GM12891 (cell line): ENCODE data around the gene KCNJ1.

ENCODE experiments used
- DNase-seq: peaks from one replicate; pipeline ENCODE4 v3.0.0; 2011; ENCODE audit warnings: low spot score; ENCODE audit not compliant: insufficient read length
- FAIRE-seq: peaks from 2 replicates; lab custom pipeline; 2011; peaks lifted over from hg19 to GRCh38; lab: Jason Lieb, UNC
- PAX5 ChIP-seq: IDR thresholded peaks from 2 replicates; pipeline ENCODE4 v1.6.1; 2011; ENCODE audit warnings: low read length, moderate library complexity, mild to moderate bottlenecking; ENCODE audit not compliant: insufficient read depth, severe bottlenecking
- POLR2A ChIP-seq: IDR thresholded peaks from 2 replicates; pipeline ENCODE4 v1.6.1; 2011; ENCODE audit warnings: low read depth, low read length, control low read depth
- POLR2AphosphoS5 ChIP-seq: IDR thresholded peaks from 2 replicates; pipeline ENCODE4 v1.6.1; 2011; ENCODE audit warnings: low read depth, low read length, control low read depth
- POU2F2 ChIP-seq: IDR thresholded peaks from 2 replicates; pipeline ENCODE4 v1.6.1; 2011; ENCODE audit warnings: low read depth, mild to moderate bottlenecking, control low read depth, low read length, moderate library complexity
- SPI1 ChIP-seq: IDR thresholded peaks from 2 replicates; pipeline ENCODE4 v1.6.1; 2011; ENCODE audit warnings: low read depth, low read length, control low read depth
- TAF1 ChIP-seq: IDR thresholded peaks from 2 replicates; pipeline ENCODE4 v1.6.1; 2011; ENCODE audit warnings: low read depth, low read length, control low read depth

The KCNJ1 gene

GRCh38 chr11:128839081-128839480 lies 28.0 kb downstream of the KCNJ1 start:
- DNase-seq (no peak), FAIRE-seq (no peak)
- TF ChIP-seq POLR2A (no peak), SPI1 (no peak), POU2F2 (no peak), TAF1 (no peak), PAX5 (no peak), POLR2AphosphoS5 (no peak)

GRCh38 chr11:128837627-128838026 lies 29.5 kb downstream of the KCNJ1 start:
- TF ChIP-seq TAF1 (no peak), SPI1 (no peak), POU2F2 (no peak), PAX5 (no peak), POLR2AphosphoS5 (no peak), POLR2A (no peak)
- peak; percentile 13 for FAIRE-seq

GRCh38 chr11:128835741-128836430 lies 31.2 kb downstream of the KCNJ1 start:
- FAIRE-seq (no peak), DNase-seq (no peak)
- TF ChIP-seq SPI1 = no peak

More at GRCh38 chr11:128837627-128838026, 29.5 kb downstream of the KCNJ1 start:
- no peak for DNase-seq

- FAIRE-seq (no peak), DNase-seq (no peak)
- no peak for TF ChIP-seq POLR2A
- TF ChIP-seq SPI1 = no peak
- no peak for TF ChIP-seq TAF1
- no peak for TF ChIP-seq POLR2AphosphoS5
Measured at GRCh38 chr11:128834157-128834556, 32.9 kb downstream of the KCNJ1 start.

GRCh38 chr11:128832121-128832497 lies 35.0 kb downstream of the KCNJ1 start:
- FAIRE-seq (peak; percentile 93), DNase-seq (no peak)
- TF ChIP-seq POLR2A (no peak), POU2F2 (0 out of 2 replicates have a peak, but pooled peaks have one; percentile 26), SPI1 (peak; percentile 88)

GRCh38 chr11:128831174-128832120 lies 35.6 kb downstream of the KCNJ1 start:
- peak; percentile 97 for FAIRE-seq
- no peak for TF ChIP-seq TAF1
- no peak for TF ChIP-seq PAX5
- TF ChIP-seq POLR2AphosphoS5 = no peak
- no peak for TF ChIP-seq POLR2A
- DNase-seq = peak; percentile 47

GRCh38 chr11:128830290-128831173 lies 36.6 kb downstream of the KCNJ1 start:
- DNase-seq (no peak), FAIRE-seq (peak; percentile 50)
- no peak for TF ChIP-seq POLR2A
- no peak for TF ChIP-seq PAX5
- no peak for TF ChIP-seq POU2F2
- TF ChIP-seq SPI1 = no peak
- no peak for TF ChIP-seq POLR2AphosphoS5
- TF ChIP-seq TAF1 = no peak

GRCh38 chr11:128828350-128828749 lies 38.7 kb downstream of the KCNJ1 start:
- no peak for FAIRE-seq
- TF ChIP-seq PAX5 (no peak), POLR2AphosphoS5 (no peak), POU2F2 (no peak), TAF1 (no peak), POLR2A (no peak), SPI1 (no peak)
- no peak for DNase-seq

GRCh38 chr11:128827191-128827893 lies 39.8 kb downstream of the KCNJ1 start:
- TF ChIP-seq POLR2A (no peak), SPI1 (no peak), TAF1 (no peak)
- FAIRE-seq (no peak), DNase-seq (no peak)
